Endothelial cell of umbilical vein (primary cell): Measurements from ENCODE around the gene NDUFS6. TPM values are rescaled to one million over a fixed set of nuclear protein-coding genes. Genes with fewer than 3 reads are reported as not detected.

Source experiments
- BruUV-seq: library from RNA; stranded (reverse); fragments of 400-500 nt; replicated peaks from 2 replicates; lab custom pipeline; 2021; lab: Mats Ljungman, UMichigan
- CTCF ChIA-PET: fragments of 300-600, 350-600 bp; sonication (Branson Sonifier 250); formaldehyde crosslinking; loops from one replicate; lab custom pipeline; 2021; ENCODE audit warnings: antibody characterized with exemption, inconsistent platforms; lab: Charles Lee
- POLR2A ChIA-PET: fragments of 300-600, 350-600 bp; sonication (Branson Sonifier 250); formaldehyde crosslinking; loops from one replicate; lab custom pipeline; 2021; ENCODE audit warnings: antibody characterized with exemption, inconsistent platforms; lab: Charles Lee
- DNase-seq: peaks from one replicate; pipeline ENCODE4 v3.0.0-alpha.2; 2011; ENCODE audit warnings: low read depth, low spot score
- FAIRE-seq: peaks from 2 replicates; lab custom pipeline; 2011; peaks lifted over from hg19 to GRCh38; lab: Jason Lieb, UNC
- H2AFZ ChIP-seq: 2 replicates; pipeline ENCODE4 v1.6.0; 2012; ENCODE audit warnings: low read depth, low read length, control low read depth, inconsistent platforms
- H3K27ac ChIP-seq: 2 replicates; pipeline ENCODE4 v1.5.1; 2011; ENCODE audit warnings: low read depth, mild to moderate bottlenecking, control low read depth, low read length, moderate library complexity; ENCODE audit not compliant: insufficient read depth
- H3K27me3 ChIP-seq, 2 experiments: 2 replicates each; pipeline versions ENCODE4 v1.6.0 to v1.6.1; 2011; ENCODE audit warnings: low read length in 2 of 2, mixed read lengths in 1 of 2; ENCODE audit not compliant: control insufficient read depth in 2 of 2, insufficient read depth in 2 of 2
- H3K36me3 ChIP-seq, 2 experiments: 2 replicates in 1 of 2; 3 replicates in 1 of 2; pipeline ENCODE4 v1.5.1; 2011; ENCODE audit warnings: low read length in 2 of 2, mild to moderate bottlenecking in 1 of 2, moderate library complexity in 1 of 2; ENCODE audit not compliant: control insufficient read depth in 2 of 2, insufficient read depth in 2 of 2; ENCODE audit errors: extremely low read depth in 1 of 2
- H3K4me1 ChIP-seq: 3 replicates; pipeline ENCODE4 v1.5.1; 2011; ENCODE audit warnings: mild to moderate bottlenecking, low read length; ENCODE audit not compliant: control insufficient read depth, insufficient read depth; ENCODE audit errors: extremely low read depth
- H3K4me2 ChIP-seq: 2 replicates; pipeline ENCODE4 v1.6.1; 2011; ENCODE audit warnings: low read length, control low read depth, mixed read lengths; ENCODE audit not compliant: insufficient read depth
- H3K4me3 ChIP-seq, 3 experiments: fragments of 200-600 bp in 1 of 3; sonication (generic), shearing (Covaris generic) in 1 of 3; replicated peaks in 1 of 3; 2 replicates each; pipeline ENCODE4 v1.5.1; 2011 to 2016; ENCODE audit warnings: control low read depth in 3 of 3, low read length in 3 of 3, mild to moderate bottlenecking in 2 of 3, inconsistent platforms in 1 of 3, low read depth in 1 of 3, moderate library complexity in 1 of 3; ENCODE audit not compliant: insufficient read depth in 1 of 3
- H3K79me2 ChIP-seq: 2 replicates; pipeline ENCODE4 v1.6.0; 2012; ENCODE audit warnings: low read length, inconsistent platforms; ENCODE audit not compliant: control insufficient read depth, insufficient read depth
- H3K9ac ChIP-seq: replicated peaks from 2 replicates; pipeline ENCODE3; 2011; ENCODE audit warnings: low read length, control low read depth; ENCODE audit not compliant: insufficient read depth; ENCODE audit errors: extremely low read depth
- H3K9me1 ChIP-seq: replicated peaks from 3 replicates; pipeline ENCODE4 v1.6.0; 2011; ENCODE audit warnings: mild to moderate bottlenecking, low read length; ENCODE audit not compliant: control insufficient read depth, insufficient read depth; ENCODE audit errors: extremely low read depth
- H3K9me3 ChIP-seq: replicated peaks from 2 replicates; pipeline ENCODE4 v1.5.1; 2012; ENCODE audit warnings: low read length, inconsistent platforms; ENCODE audit not compliant: control insufficient read depth, insufficient read depth
- H4K20me1 ChIP-seq: replicated peaks from 2 replicates; pipeline ENCODE3; 2011; ENCODE audit warnings: mild to moderate bottlenecking, low read length; ENCODE audit not compliant: control insufficient read depth, insufficient read depth; ENCODE audit errors: extremely low read depth
- CTCF ChIP-seq, 2 donors: IDR thresholded peaks; 1 replicate in 1 of 2; 2 replicates in 1 of 2; pipeline ENCODE4 v1.5.1; 2011; ENCODE audit warnings: low read length in 2 of 2, mild to moderate bottlenecking in 2 of 2, moderate library complexity in 2 of 2, control low read depth in 1 of 2, inconsistent platforms in 1 of 2, low read depth in 1 of 2; ENCODE audit not compliant: insufficient read depth in 1 of 2; ENCODE audit errors: extremely low read depth in 1 of 2
- EZH2 ChIP-seq: IDR thresholded peaks from 2 replicates; pipeline ENCODE4 v1.6.1; 2012; ENCODE audit warnings: borderline replicate concordance, low read depth, mild to moderate bottlenecking, moderate library complexity, low read length, inconsistent platforms; ENCODE audit not compliant: severe bottlenecking
- FOS ChIP-seq: IDR thresholded peaks from 2 replicates; pipeline ENCODE4 v1.6.1; 2011; ENCODE audit warnings: mild to moderate bottlenecking, low read length, moderate library complexity, borderline replicate concordance; ENCODE audit not compliant: insufficient read depth
- GATA2 ChIP-seq: IDR thresholded peaks from 2 replicates; pipeline ENCODE4 v1.7.0; 2011; ENCODE audit warnings: low read depth, mild to moderate bottlenecking, moderate library complexity, mixed read lengths, low read length; ENCODE audit not compliant: insufficient read length, insufficient read depth
- JUN ChIP-seq: IDR thresholded peaks from 2 replicates; pipeline ENCODE4 v1.6.1; 2011; ENCODE audit warnings: borderline replicate concordance, low read depth; ENCODE audit not compliant: insufficient read length, insufficient read depth
- MYC ChIP-seq: IDR thresholded peaks from one replicate; pipeline ENCODE4 v1.6.1; 2011; ENCODE audit warnings: mild to moderate bottlenecking, low read depth, low read length
- POLR2A ChIP-seq: IDR thresholded peaks from 2 replicates; pipeline ENCODE4 v1.6.1; 2012; ENCODE audit warnings: low read depth, mild to moderate bottlenecking, control low read depth, low read length
- POLR2AphosphoS5 ChIP-seq: IDR thresholded peaks from 2 replicates; pipeline ENCODE4 v1.6.1; 2012; ENCODE audit warnings: low read depth, mild to moderate bottlenecking, control low read depth, low read length, moderate library complexity; ENCODE audit not compliant: insufficient read depth
- dilution Hi-C: fragments of 300-500 bp; cut with MboI; formaldehyde crosslinking; loops from one replicate; pipeline ENCODE4 v1.15.0; 2019; ENCODE audit warnings: low sequenced_read_pairs; ENCODE audit not compliant: extremely low pct_ligation_motif_present
- intact Hi-C: fragments of 100-400 bp; cut with micrococcal nuclease; formaldehyde crosslinking; loops from one replicate; pipeline ENCODE4 v1.10.0; 2022
- polyA plus RNA-seq, 4 experiments: library from polyadenylated mRNA; depleted of rRNA in 3 of 4; stranded (reverse) in 3 of 4; unstranded in 1 of 4; fragments of >200 nt; gene quantifications; 2 replicates each; pipeline versions ENCODE4 v1.2.1 to v1.2.3, GENCODE V29; 2011 to 2012; ENCODE audit warnings: missing spikeins in 1 of 4
- total RNA-seq: library from RNA; stranded (reverse); gene quantifications from 2 replicates; pipeline ENCODE4 v1.2.3, GENCODE V29; 2021
- TF ChIP-seq, protein P1 (sequence below): IDR thresholded peaks from 2 replicates; pipeline ENCODE4 v1.6.1; 2011; ENCODE audit not compliant: insufficient read depth, insufficient read length

NDUFS6 gene
- total and polyA plus RNA-seq, 2 donors (not counting 3 experiments of a cell fraction or from before 2014, with no cell fraction given): 42.5 to 127 TPM

- H3K79me2 ChIP-seq: no peaks in the 10 kb centered on the region
- intact Hi-C loops: no loop called here
- no peak for TF ChIP-seq FOS
- TF ChIP-seq EZH2: no peak
- H3K9ac ChIP-seq: no peak overlapping the region
- no peak overlapping the region for H3K4me2 ChIP-seq
- no peaks in the 10 kb centered on the region for H4K20me1 ChIP-seq
- H3K4me3 ChIP-seq: no peak overlapping the region
- no peaks in the 10 kb centered on the region for H3K9me1 ChIP-seq
- H3K27me3 ChIP-seq: peaks cover 4 to 11% of the 10 kb centered on the region in 2 experiments
- POLR2A ChIA-PET: no interaction called here
- no peak overlapping the region for H3K27ac ChIP-seq
- DNase-seq: no peak
- FAIRE-seq: no peak
- CTCF ChIA-PET: no interaction called here
- no peak overlapping the region for H2AFZ ChIP-seq
- dilution Hi-C loops: no loop called here
- H3K36me3 ChIP-seq: no peaks in the 10 kb centered on the region
- H3K9me3 ChIP-seq: no peaks in the 10 kb centered on the region
- no peaks in the 10 kb centered on the region for H3K4me1 ChIP-seq
- BruUV-seq: no TSS peak
Observed at GRCh38 chr5:1846583-1846982, 45.4 kb downstream of the NDUFS6 start.

GRCh38 chr5:1847056-1847455 lies 45.8 kb downstream of the NDUFS6 start:
- no peak overlapping the region for H3K4me3 ChIP-seq
- no peak overlapping the region for H3K4me2 ChIP-seq
- no TSS peak for BruUV-seq
- no peak overlapping the region for H3K9ac ChIP-seq
- peaks cover 8 to 15% of the 10 kb centered on the region in 2 experiments for H3K27me3 ChIP-seq
- H3K4me1 ChIP-seq: no peaks in the 10 kb centered on the region
- no peaks in the 10 kb centered on the region for H3K79me2 ChIP-seq
- ChIA-PET POLR2A (no interaction called here), CTCF (no interaction called here)
- dilution Hi-C loops (no loop called here), intact Hi-C loops (no loop called here)
- no peak overlapping the region for H2AFZ ChIP-seq
- TF ChIP-seq CTCF (IDR thresholded peaks at IDR 0.05; ENCODE audit: extremely low read depth in 1 of 2, insufficient read depth in 1 of 2, low read depth in 1 of 2, low read length in 2 of 2): no peak
- no peak for TF ChIP-seq JUN
- TF ChIP-seq FOS: no peak
- no peak for TF ChIP-seq MYC
- TF ChIP-seq POLR2A: no peak
- no peak for TF ChIP-seq POLR2AphosphoS5
- no peak for TF ChIP-seq EZH2
- TF ChIP-seq, protein P1, sequence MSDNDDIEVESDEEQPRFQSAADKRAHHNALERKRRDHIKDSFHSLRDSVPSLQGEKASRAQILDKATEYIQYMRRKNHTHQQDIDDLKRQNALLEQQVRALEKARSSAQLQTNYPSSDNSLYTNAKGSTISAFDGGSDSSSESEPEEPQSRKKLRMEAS: no peak
- TF ChIP-seq GATA2: no peak
- H3K27ac ChIP-seq: no peak overlapping the region
- DNase-seq (no peak), FAIRE-seq (no peak)
- no peaks in the 10 kb centered on the region for H4K20me1 ChIP-seq
- H3K9me1 ChIP-seq: no peaks in the 10 kb centered on the region
- H3K36me3 ChIP-seq: no peaks in the 10 kb centered on the region
- no peaks in the 10 kb centered on the region for H3K9me3 ChIP-seq
